Measurements from ENCODE around the gene EIF4E2.

DNA sequence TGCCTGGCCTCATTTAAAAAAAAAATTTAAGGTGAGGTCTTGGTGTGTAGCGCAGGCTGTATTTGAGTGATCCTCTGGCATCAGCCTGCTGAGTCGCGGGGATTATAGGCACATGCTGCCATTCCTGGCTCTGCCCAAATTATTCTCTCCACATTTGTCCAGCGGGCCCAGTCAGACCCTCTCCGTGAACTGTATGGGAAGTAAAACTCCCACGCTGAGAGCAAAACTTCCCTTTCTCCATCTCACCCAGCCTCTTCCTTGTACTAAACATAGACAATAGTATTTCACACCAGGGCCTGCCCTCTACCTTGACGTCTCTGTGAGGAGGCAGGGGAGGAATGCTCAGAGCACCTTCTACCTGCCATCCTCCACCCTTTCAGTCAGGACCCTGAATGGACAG, 37.0 kb downstream of the EIF4E2 start:
- TF ChIP-seq CTCF (IDR thresholded peaks at IDR 0.05) (no peak), POLR2AphosphoS5 (IDR thresholded peaks at IDR 0.05) (no peak), POLR2A (IDR thresholded peaks at IDR 0.05) (no peak)

Measured in upper lobe of left lung (tissue), 4 donors.